AML-193 (cell line): ENCODE results near the gene TLE4.
A peak's percentile ranks its signal among the peaks of the same experiment; 100 is the strongest.
"Not testable (repeated sequence)": the region's sequence is repeated elsewhere in the genome, so short reads cannot be mapped to it uniquely, and the experiment has no call there.

Experiments
- DNase-seq, 2 experiments: peaks; one replicate each; lab custom pipeline; 2025; lab: John Stamatoyannopoulos, UW

TLE4 gene

GRCh38 chr9:79571309-79572031 is at the start of gene TLE4:
Gene TLE4 (plus strand): TSS chr9:79571965. CDS start chr9:79572791, 826 bp downstream.
- DNase-seq: peak; percentile 99

GRCh38 chr9:79522793-79523192 is 49.0 kb upstream of the TLE4 start:
- no peak for DNase-seq

- DNase-seq: no peak
Measured at GRCh38 chr9:79524266-79524665, 47.5 kb upstream of the TLE4 start.

GRCh38 chr9:79526149-79526672 is 45.6 kb upstream of the TLE4 start:
- DNase-seq: no peak

DNA sequence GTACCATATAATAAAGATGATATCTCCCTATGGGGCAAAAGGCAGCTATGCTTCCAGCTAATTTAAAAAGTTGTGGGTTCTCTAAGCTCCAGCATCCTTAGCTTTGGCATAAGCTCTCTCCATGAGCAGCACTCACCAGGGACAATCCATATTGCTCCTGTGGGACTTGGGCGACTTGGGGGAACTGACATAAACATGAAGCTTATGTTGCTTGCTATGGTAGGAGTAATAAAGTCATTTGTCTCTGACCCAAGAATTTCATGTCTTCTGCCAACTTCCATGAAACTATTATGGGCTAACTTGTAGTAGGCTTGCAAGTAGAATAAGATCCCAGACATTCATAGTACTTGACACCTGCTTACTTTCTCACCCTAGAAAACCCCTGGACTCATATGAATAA is 36.2 kb upstream of the TLE4 start:
- DNase-seq: no peak

DNA sequence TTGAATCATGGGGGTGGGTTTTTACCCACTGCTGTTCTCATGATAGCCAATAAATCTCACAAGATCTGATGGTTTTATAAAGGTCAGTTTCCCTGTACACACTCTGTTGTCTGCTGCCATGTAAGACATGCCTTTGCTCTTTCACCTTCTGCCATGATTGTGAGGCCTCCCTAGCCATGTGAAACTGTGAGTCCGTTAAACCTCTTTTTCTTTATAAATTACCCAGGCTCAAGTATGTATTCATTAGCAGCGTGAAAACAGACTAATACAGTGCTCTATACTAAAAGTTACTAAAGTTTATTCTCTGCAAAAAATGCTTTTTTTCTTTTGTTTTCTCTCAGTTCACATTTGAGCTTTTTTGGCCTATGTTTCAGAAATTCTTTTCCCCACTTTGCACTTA is 33.9 kb upstream of the TLE4 start:
- DNase-seq: no peak

- DNase-seq: no peak
Measured at GRCh38 chr9:79542735-79543620, 28.8 kb upstream of the TLE4 start.

DNA sequence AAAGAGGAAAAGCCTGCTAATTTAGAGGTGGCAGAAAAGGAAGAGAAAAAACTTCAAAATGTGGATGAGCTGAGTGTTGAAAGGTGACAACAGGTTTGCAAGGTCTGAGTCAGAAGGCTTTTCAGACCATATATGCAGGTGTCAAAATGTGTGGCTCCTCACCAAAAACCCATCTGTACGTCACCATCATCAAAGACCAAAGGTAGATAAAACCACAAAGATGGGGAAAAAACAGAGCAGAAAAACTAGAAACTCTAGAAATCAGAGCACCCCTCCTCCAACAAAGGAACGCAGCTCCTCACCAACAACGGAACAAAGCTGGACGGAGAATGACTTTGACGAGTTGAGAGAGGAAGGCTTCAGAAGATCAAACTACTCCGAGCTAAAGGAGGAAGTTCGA is 27.4 kb upstream of the TLE4 start:
- not testable (repeated sequence) for DNase-seq

DNA sequence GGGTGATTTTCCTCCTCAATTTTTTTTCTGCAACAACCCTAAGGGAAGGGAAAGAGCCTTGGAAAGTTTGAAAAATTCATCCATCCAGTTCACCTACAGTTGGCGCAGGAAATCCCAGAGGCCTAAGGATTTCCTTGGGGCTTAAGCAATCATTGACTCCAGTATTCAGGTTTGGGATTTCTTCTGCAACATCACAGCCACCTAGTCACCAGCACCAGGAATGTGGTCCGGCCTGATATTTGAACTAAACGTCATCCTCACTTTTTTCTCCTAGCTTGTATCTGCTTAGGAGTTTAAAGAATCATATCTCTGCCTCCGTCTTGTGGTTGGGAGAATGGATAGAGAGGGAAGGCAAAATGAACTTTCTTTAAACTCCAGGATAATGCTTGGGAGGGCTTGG is 20.2 kb upstream of the TLE4 start:
- no peak for DNase-seq

- no peak for DNase-seq
Measured at GRCh38 chr9:79551994-79552393, 19.8 kb upstream of the TLE4 start.

- DNase-seq: no peak
Measured at GRCh38 chr9:79555474-79556089, 16.2 kb upstream of the TLE4 start.

- DNase-seq: no peak
Measured at GRCh38 chr9:79559495-79560181, 12.1 kb upstream of the TLE4 start.

GRCh38 chr9:79562749-79563386 is 8.9 kb upstream of the TLE4 start:
- DNase-seq: no peak

- no peak for DNase-seq
Measured at GRCh38 chr9:79564105-79564504, 7.7 kb upstream of the TLE4 start.

GRCh38 chr9:79565245-79565644 is 6.5 kb upstream of the TLE4 start:
- DNase-seq: no peak

GRCh38 chr9:79567671-79568098 is 4.1 kb upstream of the TLE4 start:
- no peak for DNase-seq

GRCh38 chr9:79568337-79569101 is 3.2 kb upstream of the TLE4 start:
- no peak for DNase-seq

GRCh38 chr9:79569814-79570447 is 1.8 kb upstream of the TLE4 start:
- DNase-seq: no peak

DNA sequence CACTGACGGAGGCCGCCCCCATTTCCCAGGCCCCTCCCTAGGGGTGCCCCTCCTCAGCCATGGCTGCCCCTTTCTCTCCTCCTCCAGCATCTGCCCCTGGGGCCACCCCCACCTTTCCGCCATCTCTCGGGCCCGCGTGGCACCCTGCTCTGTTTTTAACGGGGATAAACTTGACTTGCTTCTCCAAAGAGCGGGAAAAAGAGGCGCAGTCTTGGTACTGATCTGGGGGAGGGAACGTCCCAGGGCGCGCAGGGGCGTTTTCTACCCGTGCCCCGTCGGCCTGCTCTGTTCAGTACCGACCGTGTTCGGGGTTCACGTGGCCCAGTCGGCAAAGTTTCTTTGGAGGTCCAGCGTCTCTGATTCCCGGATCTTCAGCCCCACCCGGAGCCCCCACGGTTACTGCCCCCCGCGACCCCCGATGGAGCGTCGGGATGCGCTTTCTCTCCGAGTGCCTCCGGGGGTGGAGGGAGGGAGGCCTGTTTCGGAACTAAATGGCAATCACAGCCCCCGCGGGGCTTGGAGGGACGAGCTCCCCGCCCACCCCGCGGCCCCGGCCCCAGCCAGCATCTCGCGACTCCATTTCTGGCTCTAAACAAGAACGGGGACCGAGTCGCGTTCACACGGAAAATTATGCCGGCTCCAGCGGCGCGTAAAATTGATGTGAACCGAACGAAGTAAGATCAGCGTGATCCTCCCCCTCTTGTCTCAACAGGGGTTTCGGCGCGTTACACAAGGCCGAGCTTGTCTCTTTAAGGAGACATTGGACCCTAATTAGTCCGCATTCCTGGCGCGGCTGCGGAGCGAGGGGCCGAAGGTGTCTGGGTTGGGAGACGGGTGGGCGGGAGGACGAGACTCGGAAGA is 1.1 kb upstream of the TLE4 start:
- DNase-seq: no peak
